Brain microvascular endothelial cell (primary cell): ENCODE data around the gene KMT2E.
A peak's percentile ranks its signal among the peaks of the same experiment; 100 is the strongest.

ENCODE experiments used
- DNase-seq: peaks from one replicate; pipeline ENCODE4 v3.0.0-alpha.2; 2020
- H3K27ac ChIP-seq: fragments of 250-450 bp; sonication (Bioruptor Pico); 2 replicates; pipeline ENCODE4 v1.5.1; 2020; ENCODE audit warnings: mild to moderate bottlenecking, moderate library complexity
- H3K27me3 ChIP-seq: fragments of 250-450 bp; sonication (Bioruptor Pico); replicated peaks from 2 replicates; pipeline ENCODE4 v1.5.1; 2020; ENCODE audit warnings: mild to moderate bottlenecking
- H3K36me3 ChIP-seq: fragments of 250-450 bp; sonication (Bioruptor Pico); replicated peaks from 2 replicates; pipeline ENCODE4 v1.5.1; 2020; ENCODE audit warnings: mild to moderate bottlenecking
- H3K4me3 ChIP-seq: 2 replicates; pipeline ENCODE4 v1.5.1; 2011; ENCODE audit warnings: low read depth, mild to moderate bottlenecking, control low read depth, low read length, moderate library complexity
- CTCF ChIP-seq: IDR thresholded peaks from 2 replicates; pipeline ENCODE4 v1.5.1; 2011; ENCODE audit warnings: low read depth, mild to moderate bottlenecking, moderate library complexity, low read length, control low read depth, inconsistent platforms; ENCODE audit errors: missing control alignments
- in situ Hi-C: cut with HindIII; loops from 2 replicates; pipeline ENCODE4 v1.10.0; 2017; ENCODE audit warnings: low sequenced_read_pairs, low pct_ligation_motif_present

KMT2E gene

GRCh38 chr7:105130048-105130447, 116.0 kb downstream of the KMT2E start:
- no peak overlapping the region for H3K27ac ChIP-seq
- peaks cover 15% of the 10 kb centered on the region for H3K36me3 ChIP-seq
- no peak for TF ChIP-seq CTCF
- H3K27me3 ChIP-seq, result no peaks in the 10 kb centered on the region
- in situ Hi-C loops, result no loop called here
- DNase-seq, result no peak
- H3K4me3 ChIP-seq, result no peak overlapping the region

GRCh38 chr7:105130580-105130979, 116.6 kb downstream of the KMT2E start:
- in situ Hi-C loops, result no loop called here
- H3K36me3 ChIP-seq, result peaks cover 14% of the 10 kb centered on the region
- no peak for DNase-seq
- H3K27me3 ChIP-seq, result no peaks in the 10 kb centered on the region
- no peak overlapping the region for H3K4me3 ChIP-seq
- no peak for TF ChIP-seq CTCF
- no peak overlapping the region for H3K27ac ChIP-seq

- Histone ChIP-seq H3K27me3 (no peaks in the 10 kb centered on the region), H3K4me3 (no peak overlapping the region), H3K36me3 (peaks cover 11% of the 10 kb centered on the region), H3K27ac (no peak overlapping the region)
- in situ Hi-C loops, result no loop called here
- no peak for TF ChIP-seq CTCF
- DNase-seq, result peak; percentile 48
Observed at GRCh38 chr7:105131033-105131656, 117.1 kb downstream of the KMT2E start.

- peaks cover 7% of the 10 kb centered on the region for H3K36me3 ChIP-seq
- no peak overlapping the region for H3K4me3 ChIP-seq
- in situ Hi-C loops, result no loop called here
- TF ChIP-seq CTCF, result no peak
- H3K27me3 ChIP-seq, result no peaks in the 10 kb centered on the region
- DNase-seq, result no peak
- H3K27ac ChIP-seq, result no peak overlapping the region
Observed at GRCh38 chr7:105131890-105132289, 117.9 kb downstream of the KMT2E start.

GRCh38 chr7:105132335-105132734, 118.3 kb downstream of the KMT2E start:
- TF ChIP-seq CTCF, result no peak
- H3K4me3 ChIP-seq, result no peak overlapping the region
- H3K27ac ChIP-seq, result no peak overlapping the region
- peaks cover 7% of the 10 kb centered on the region for H3K36me3 ChIP-seq
- in situ Hi-C loops, result no loop called here
- DNase-seq, result no peak
- H3K27me3 ChIP-seq, result no peaks in the 10 kb centered on the region

GRCh38 chr7:105132835-105133234, 118.8 kb downstream of the KMT2E start:
- DNase-seq, result no peak
- in situ Hi-C loops, result no loop called here
- H3K4me3 ChIP-seq, result no peak overlapping the region
- no peak for TF ChIP-seq CTCF
- H3K27me3 ChIP-seq, result no peaks in the 10 kb centered on the region
- H3K36me3 ChIP-seq, result peaks cover 7% of the 10 kb centered on the region
- H3K27ac ChIP-seq, result no peak overlapping the region
